K562 (cell line): Measurements from ENCODE around the gene PHKA1. TPM values are rescaled to one million over a fixed set of nuclear protein-coding genes. Genes with fewer than 3 reads are reported as not detected.
"Not testable (repeated sequence)": the region's sequence is repeated elsewhere in the genome, so short reads cannot be mapped to it uniquely, and the experiment has no call there.

Experiments
- ATAC-seq: fragments of 200-7000 bp; cut with Tn5 transposase; 3 replicates; pipeline ENCODE4 v1.9.1; 2020; ENCODE audit warnings: moderate library complexity
- BruUV-seq: library from RNA; stranded (reverse); fragments of 400-500 nt; replicated peaks from 2 replicates; lab custom pipeline; 2021; lab: Mats Ljungman, UMichigan
- CTCF ChIA-PET: fragments of 300-600 bp; formaldehyde crosslinking; extraction: SDS; loops from one replicate; lab custom pipeline; 2021; ENCODE audit warnings: low intra/inter-chr PET ratio; lab: Yijun Ruan, JAX
- POLR2A ChIA-PET: fragments of 300-600, 350-650 bp; sonication (Branson Sonifier 250); formaldehyde crosslinking; extraction: SDS; loops from one replicate; lab custom pipeline; 2021; ENCODE audit warnings: antibody characterized with exemption, inconsistent platforms; lab: Yijun Ruan, JAX
- DNase-seq, 4 experiments: peaks; one replicate each; pipeline versions ENCODE4 v3.0.0 to v3.0.0-alpha.2; 2011 to 2018; ENCODE audit warnings: low spot score in 3 of 4, mixed read lengths in 3 of 4; ENCODE audit errors: extremely low read depth in 1 of 4
- FAIRE-seq: peaks from 2 replicates; lab custom pipeline; 2011; peaks lifted over from hg19 to GRCh38; lab: Jason Lieb, UNC
- H2AFZ ChIP-seq: 2 replicates; pipeline ENCODE4 v1.6.0; 2011; ENCODE audit warnings: low read depth, low read length, control low read depth, inconsistent platforms
- H3K27ac ChIP-seq: fragments of 200-600 bp; 3 replicates; pipeline ENCODE4 v1.8.0; 2011; ENCODE audit warnings: low read depth, mild to moderate bottlenecking, control low read depth, inconsistent platforms, low read length, moderate library complexity, mixed read lengths; ENCODE audit errors: extremely low read depth
- H3K27me3 ChIP-seq, 2 experiments: fragments of 300-600 bp in 1 of 2; 2 replicates in 1 of 2; 3 replicates in 1 of 2; pipeline versions ENCODE4 v1.6.0 to v1.8.0; 2011; ENCODE audit warnings: inconsistent platforms in 2 of 2, low read length in 2 of 2, mild to moderate bottlenecking in 1 of 2, mixed read lengths in 1 of 2, moderate library complexity in 1 of 2; ENCODE audit not compliant: control insufficient read depth in 2 of 2, insufficient read depth in 2 of 2
- H3K36me3 ChIP-seq: fragments of 300-600 bp; 3 replicates; pipeline ENCODE4 v1.8.0; 2011; ENCODE audit warnings: mild to moderate bottlenecking, low read length, inconsistent platforms; ENCODE audit not compliant: control insufficient read depth, insufficient read depth
- H3K4me1 ChIP-seq, 2 experiments: fragments of 200-600 bp in 1 of 2; replicated peaks in 1 of 2; 2 replicates in 1 of 2; 3 replicates in 1 of 2; pipeline versions ENCODE4 v1.5.1 to v1.8.0; 2011; ENCODE audit warnings: inconsistent platforms in 2 of 2, low read length in 2 of 2, mild to moderate bottlenecking in 1 of 2, mixed read lengths in 1 of 2, moderate library complexity in 1 of 2; ENCODE audit not compliant: control insufficient read depth in 2 of 2, insufficient read depth in 2 of 2
- H3K4me2 ChIP-seq: 2 replicates; pipeline ENCODE4 v1.6.1; 2011; ENCODE audit warnings: low read length, control low read depth, inconsistent platforms, mixed read lengths; ENCODE audit not compliant: insufficient read depth
- H3K4me3 ChIP-seq: fragments of 200-600 bp; sonication (generic), shearing (Covaris generic); 2 replicates; pipeline ENCODE4 v1.5.1; 2016; ENCODE audit warnings: control low read depth, inconsistent platforms
- H3K79me2 ChIP-seq: fragments of 200-600 bp; 3 replicates; pipeline ENCODE4 v1.8.0; 2011; ENCODE audit warnings: low read length, inconsistent platforms; ENCODE audit not compliant: control insufficient read depth, insufficient read depth
- H3K9ac ChIP-seq, 2 experiments: 2 replicates each; pipeline versions ENCODE4 v1.6.0 to v1.6.1; 2011; ENCODE audit warnings: low read depth in 2 of 2, low read length in 2 of 2, control low read depth in 1 of 2, inconsistent platforms in 1 of 2, mild to moderate bottlenecking in 1 of 2, mixed read lengths in 1 of 2; ENCODE audit not compliant: insufficient read depth in 1 of 2
- H3K9me1 ChIP-seq: one replicate; pipeline ENCODE4 v1.6.0; 2011; ENCODE audit warnings: inconsistent platforms, mild to moderate bottlenecking, low read length, moderate library complexity; ENCODE audit not compliant: control insufficient read depth, insufficient read depth
- H3K9me3 ChIP-seq: replicated peaks from 2 replicates; pipeline ENCODE4 v1.5.1; 2011; ENCODE audit warnings: low read depth, low read length, inconsistent platforms; ENCODE audit not compliant: control insufficient read depth, insufficient read depth
- H4K20me1 ChIP-seq: replicated peaks from 2 replicates; pipeline ENCODE4 v1.6.1; 2011; ENCODE audit warnings: low read length, inconsistent platforms, mixed read lengths; ENCODE audit not compliant: control insufficient read depth, insufficient read depth
- CC2D1A ChIP-seq: fragments of 450-650 bp; IDR thresholded peaks from 2 replicates; pipeline ENCODE4 v1.6.1; 2017; ENCODE audit warnings: mild to moderate bottlenecking
- CTCF ChIP-seq, 3 experiments: IDR thresholded peaks in 2 of 3; conservative IDR thresholded peaks in 1 of 3; 2 replicates each; pipeline ENCODE4 v1.5.1; 2011 to 2012; ENCODE audit warnings: low read length in 3 of 3, mild to moderate bottlenecking in 3 of 3, control low read depth in 2 of 3, improper control_type of control experiment in 1 of 3, inconsistent platforms in 1 of 3, low read depth in 1 of 3, mixed read lengths in 1 of 3, moderate library complexity in 1 of 3; ENCODE audit not compliant: insufficient read depth in 2 of 3
- SIX5 ChIP-seq, 2 experiments: IDR thresholded peaks; 2 replicates each; pipeline ENCODE4 v1.6.1; 2011; ENCODE audit warnings: low read length in 2 of 2, borderline replicate concordance in 1 of 2, low read depth in 1 of 2, mild to moderate bottlenecking in 1 of 2, moderate library complexity in 1 of 2; ENCODE audit not compliant: insufficient read depth in 1 of 2
- SP1 ChIP-seq: sonication (generic); formaldehyde crosslinking; IDR thresholded peaks from 2 replicates; pipeline ENCODE4 v1.8.1; 2022; ENCODE audit warnings: mild to moderate bottlenecking, missing genetic modification reagents
- VEZF1 ChIP-seq: fragments of 200-800 bp; sonication (Bioruptor generic); IDR thresholded peaks from 2 replicates; pipeline ENCODE4 v1.6.1; 2017; ENCODE audit warnings: missing genetic modification characterization, missing compliant biosample characterization
- WGBS: fragments of 100-300 bp; shearing (Covaris generic); methylation state at CpG from one replicate; pipeline ENCODE4 v1.1.6; 2016; ENCODE audit warnings: low coverage, mixed read lengths; ENCODE audit not compliant: insufficient coverage; ENCODE audit errors: missing lambda C conversion rate; 5-methylcytosine and 5-hydroxymethylcytosine counted together
- in situ Hi-C: fragments of 300-500 bp; cut with MboI; formaldehyde crosslinking; loops from 4 replicates; pipeline ENCODE4 v1.15.0; 2018; ENCODE audit warnings: inconsistent platforms, mixed read lengths
- intact Hi-C: fragments of 100-400 bp; cut with micrococcal nuclease; formaldehyde crosslinking; loops from 2 replicates; pipeline ENCODE4 v1.14.2; 2022
- polyA plus RNA-seq, 8 experiments: library from polyadenylated mRNA; depleted of rRNA in 4 of 8; stranded (reverse) in 5 of 8; unstranded in 3 of 8; fragments of >200 nt; fragmentation: Nextera tagmentation in 2 of 8; fragmentation: Illumina TruSeq in 1 of 8; extraction: Ambion mirVana in 2 of 8; extraction: Trizol in 1 of 8; gene quantifications; 2 replicates each; pipeline versions ENCODE4 v1.2.1 to v1.2.3, GENCODE V29; 2011 to 2014; ENCODE audit warnings: inconsistent platforms in 1 of 8, missing spikeins in 1 of 8
- total RNA-seq, 7 experiments: library from RNA; depleted of rRNA in 6 of 7; stranded (reverse); fragments of >200 nt in 6 of 7; fragmentation: Illumina TruSeq in 2 of 7; extraction: Trizol in 2 of 7; gene quantifications; 2 replicates each; pipeline versions ENCODE4 v1.2.1 to v1.2.3, GENCODE V29; 2011 to 2021; ENCODE audit warnings: low replicate concordance in 1 of 7

PHKA1 gene
- total and polyA plus RNA-seq, 9 of the 15 experiments (the other 6 are each of a cell fraction or from before 2014, with no cell fraction given) = 2.4 to 9.6 (median 5.8) TPM

- TF ChIP-seq VEZF1 (CRISPR knock-in tag) (0 out of 2 replicates have a peak, but pooled peaks have one; percentile 12), CTCF (IDR thresholded peaks at IDR 0.05 in 2 of 3, conservative IDR thresholded peaks at IDR 0.05 in 1 of 3; ENCODE audit: insufficient read depth in 2 of 3, low read depth in 1 of 3, low read length in 3 of 3) (peak; percentile 32 to 44 (median 33); a peak in 3 of 6 replicates), SP1 (CRISPR knock-in tag) (no peak), CC2D1A (0 out of 2 replicates have a peak, but pooled peaks have one; percentile 39), SIX5 (IDR thresholded peaks at IDR 0.05; ENCODE audit: borderline replicate concordance in 1 of 2, insufficient read depth in 1 of 2, low read depth in 1 of 2, low read length in 2 of 2) (no peak)
Observed at GRCh38 chrX:72554448-72555140, 159.5 kb downstream of the PHKA1 start (continued).

- CTCF ChIA-PET, POLR2A ChIA-PET: not testable (repeated sequence)
- WGBS = 62% methylated on average over 2 of the region's 6 CpGs
Observed at GRCh38 chrX:72552443-72552842, 161.7 kb downstream of the PHKA1 start.

More at GRCh38 chrX:72552443-72552842, 161.7 kb downstream of the PHKA1 start:
- H3K4me2 ChIP-seq, H2AFZ ChIP-seq, BruUV-seq, DNase-seq, H3K4me1 ChIP-seq, H3K27ac ChIP-seq, intact Hi-C loops, H3K4me3 ChIP-seq, H4K20me1 ChIP-seq, FAIRE-seq, H3K79me2 ChIP-seq, ATAC-seq, H3K9me1 ChIP-seq, H3K9ac ChIP-seq, in situ Hi-C loops, H3K36me3 ChIP-seq, H3K27me3 ChIP-seq, H3K9me3 ChIP-seq: not testable (repeated sequence)
